ENCODE data around the gene TMEM220. TPM values are rescaled to one million over a fixed set of nuclear protein-coding genes. Genes with fewer than 3 reads are reported as not detected.

Gene TMEM220
- total RNA-seq, 1 donor = 3.3 TPM

GRCh38 chr17:10726196-10726595 lies 3.6 kb downstream of the TMEM220 start:
- TF ChIP-seq, protein P1, sequence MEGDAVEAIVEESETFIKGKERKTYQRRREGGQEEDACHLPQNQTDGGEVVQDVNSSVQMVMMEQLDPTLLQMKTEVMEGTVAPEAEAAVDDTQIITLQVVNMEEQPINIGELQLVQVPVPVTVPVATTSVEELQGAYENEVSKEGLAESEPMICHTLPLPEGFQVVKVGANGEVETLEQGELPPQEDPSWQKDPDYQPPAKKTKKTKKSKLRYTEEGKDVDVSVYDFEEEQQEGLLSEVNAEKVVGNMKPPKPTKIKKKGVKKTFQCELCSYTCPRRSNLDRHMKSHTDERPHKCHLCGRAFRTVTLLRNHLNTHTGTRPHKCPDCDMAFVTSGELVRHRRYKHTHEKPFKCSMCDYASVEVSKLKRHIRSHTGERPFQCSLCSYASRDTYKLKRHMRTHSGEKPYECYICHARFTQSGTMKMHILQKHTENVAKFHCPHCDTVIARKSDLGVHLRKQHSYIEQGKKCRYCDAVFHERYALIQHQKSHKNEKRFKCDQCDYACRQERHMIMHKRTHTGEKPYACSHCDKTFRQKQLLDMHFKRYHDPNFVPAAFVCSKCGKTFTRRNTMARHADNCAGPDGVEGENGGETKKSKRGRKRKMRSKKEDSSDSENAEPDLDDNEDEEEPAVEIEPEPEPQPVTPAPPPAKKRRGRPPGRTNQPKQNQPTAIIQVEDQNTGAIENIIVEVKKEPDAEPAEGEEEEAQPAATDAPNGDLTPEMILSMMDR (IDR thresholded peaks at IDR 0.05; ENCODE audit: extremely low read depth, low read depth, low read length) = no peak
- Histone ChIP-seq H3K27me3 (ENCODE audit: insufficient read depth, low read length) (no peaks in the 10 kb centered on the region), H3K4me3 (ENCODE audit: insufficient read depth, low read length) (no peak overlapping the region), H4K20me1 (ENCODE audit: insufficient read depth, low read length) (no peaks in the 10 kb centered on the region), H3K36me3 (ENCODE audit: insufficient read depth, low read length) (peaks cover 5% of the 10 kb centered on the region), H3K4me1 (ENCODE audit: insufficient read depth, low read length) (peaks cover 6% of the 10 kb centered on the region), H3K4me2 (ENCODE audit: insufficient read depth, low read length) (no peak overlapping the region), H3K27ac (ENCODE audit: low read depth, low read length) (no peak overlapping the region), H2AFZ (ENCODE audit: low read length) (no peak overlapping the region), H3K9me3 (ENCODE audit: low read depth, low read length) (no peaks in the 10 kb centered on the region), H3K79me2 (ENCODE audit: insufficient read depth, low read length) (no peaks in the 10 kb centered on the region)
- DNase-seq (ENCODE audit: insufficient read length, low spot score, missing footprints) = no peak

DNA sequence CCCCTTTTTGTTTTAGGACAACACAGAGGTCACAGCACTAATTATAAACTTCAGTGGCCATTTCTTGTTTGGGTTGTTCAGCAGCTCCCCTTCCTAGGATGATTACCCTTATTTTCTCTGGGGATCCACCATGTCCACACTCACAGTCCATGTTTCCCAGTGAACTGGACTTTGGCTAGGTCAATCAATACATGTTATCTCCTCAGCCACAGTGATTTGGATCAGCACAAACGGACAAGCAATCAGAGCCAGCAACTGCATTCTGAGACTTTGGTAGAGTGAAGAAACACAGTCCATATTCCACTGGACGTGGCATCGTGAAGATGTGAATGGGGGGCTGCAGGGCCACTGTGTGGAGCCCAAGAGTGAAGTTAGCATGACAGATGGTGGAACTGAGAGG lies 4.6 kb downstream of the TMEM220 start:
- H3K27me3 ChIP-seq (ENCODE audit: insufficient read depth, low read length) = no peaks in the 10 kb centered on the region
- DNase-seq (ENCODE audit: insufficient read length, low spot score, missing footprints) = no peak
- H3K4me1 ChIP-seq (ENCODE audit: insufficient read depth, low read length) = no peaks in the 10 kb centered on the region
- no peak overlapping the region for H3K27ac ChIP-seq (ENCODE audit: low read depth, low read length)
- no peak overlapping the region for H3K4me2 ChIP-seq (ENCODE audit: insufficient read depth, low read length)
- TF ChIP-seq, protein P1 (IDR thresholded peaks at IDR 0.05; ENCODE audit: extremely low read depth, low read depth, low read length) = no peak
- H3K36me3 ChIP-seq (ENCODE audit: insufficient read depth, low read length) = peaks cover 5% of the 10 kb centered on the region
- H3K79me2 ChIP-seq (ENCODE audit: insufficient read depth, low read length) = no peaks in the 10 kb centered on the region
- H2AFZ ChIP-seq (ENCODE audit: low read length) = no peak overlapping the region
- no peak overlapping the region for H3K4me3 ChIP-seq (ENCODE audit: insufficient read depth, low read length)
- H4K20me1 ChIP-seq (ENCODE audit: insufficient read depth, low read length) = no peaks in the 10 kb centered on the region
- no peaks in the 10 kb centered on the region for H3K9me3 ChIP-seq (ENCODE audit: low read depth, low read length)

- DNase-seq (ENCODE audit: insufficient read length, low spot score, missing footprints) = no peak
- H3K27me3 ChIP-seq (ENCODE audit: insufficient read depth, low read length) = no peaks in the 10 kb centered on the region
- peaks cover 5% of the 10 kb centered on the region for H3K36me3 ChIP-seq (ENCODE audit: insufficient read depth, low read length)
- H3K4me1 ChIP-seq (ENCODE audit: insufficient read depth, low read length) = no peaks in the 10 kb centered on the region
- no peak overlapping the region for H3K4me3 ChIP-seq (ENCODE audit: insufficient read depth, low read length)
- TF ChIP-seq, protein P1 (IDR thresholded peaks at IDR 0.05; ENCODE audit: extremely low read depth, low read depth, low read length) = no peak
- no peaks in the 10 kb centered on the region for H3K79me2 ChIP-seq (ENCODE audit: insufficient read depth, low read length)
- H3K9me3 ChIP-seq (ENCODE audit: low read depth, low read length) = no peaks in the 10 kb centered on the region
- no peak overlapping the region for H3K27ac ChIP-seq (ENCODE audit: low read depth, low read length)
- H4K20me1 ChIP-seq (ENCODE audit: insufficient read depth, low read length) = no peaks in the 10 kb centered on the region
- no peak overlapping the region for H3K4me2 ChIP-seq (ENCODE audit: insufficient read depth, low read length)
- no peak overlapping the region for H2AFZ ChIP-seq (ENCODE audit: low read length)
Measured at GRCh38 chr17:10724546-10725195, 5.2 kb downstream of the TMEM220 start.

DNA sequence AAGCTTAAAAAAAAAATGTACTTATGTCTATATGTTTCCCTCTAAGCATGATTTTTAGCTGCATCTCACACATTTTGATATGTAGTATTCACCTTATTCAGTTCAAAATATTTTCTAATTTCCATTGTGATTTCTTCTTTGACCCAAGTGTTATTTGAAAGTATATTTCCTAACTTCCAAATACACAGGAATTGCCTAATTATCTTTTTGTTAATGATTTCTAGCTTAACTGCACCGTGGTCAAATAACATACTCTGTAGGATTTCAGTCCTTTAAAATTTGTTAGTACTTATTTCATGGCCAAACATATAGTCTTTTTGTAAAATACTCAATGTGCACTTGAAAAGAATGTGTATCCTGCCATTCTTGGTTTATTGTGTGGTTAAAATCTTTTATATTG lies 11.3 kb downstream of the TMEM220 start:
- H3K79me2 ChIP-seq (ENCODE audit: insufficient read depth, low read length) = no peaks in the 10 kb centered on the region
- no peak overlapping the region for H3K4me2 ChIP-seq (ENCODE audit: insufficient read depth, low read length)
- TF ChIP-seq, protein P1 (IDR thresholded peaks at IDR 0.05; ENCODE audit: extremely low read depth, low read depth, low read length) = no peak
- DNase-seq (ENCODE audit: insufficient read length, low spot score, missing footprints) = no peak
- no peak overlapping the region for H2AFZ ChIP-seq (ENCODE audit: low read length)
- no peaks in the 10 kb centered on the region for H3K4me1 ChIP-seq (ENCODE audit: insufficient read depth, low read length)
- H3K36me3 ChIP-seq (ENCODE audit: insufficient read depth, low read length) = no peaks in the 10 kb centered on the region
- H4K20me1 ChIP-seq (ENCODE audit: insufficient read depth, low read length) = no peaks in the 10 kb centered on the region
- no peaks in the 10 kb centered on the region for H3K9me3 ChIP-seq (ENCODE audit: low read depth, low read length)
- no peaks in the 10 kb centered on the region for H3K27me3 ChIP-seq (ENCODE audit: insufficient read depth, low read length)
- no peak overlapping the region for H3K27ac ChIP-seq (ENCODE audit: low read depth, low read length)
- no peak overlapping the region for H3K4me3 ChIP-seq (ENCODE audit: insufficient read depth, low read length)
